IMR-90 (cell line): ENCODE data around the gene LSM12. TPM values are rescaled to one million over a fixed set of nuclear protein-coding genes. Genes with fewer than 3 reads are reported as not detected.

Experiments
- ATAC-seq: fragments of 200-7000 bp; cut with Tn5 transposase; 2 replicates; pipeline ENCODE4 v1.9.1; 2020; ENCODE audit warnings: low read depth, mild to moderate bottlenecking, moderate library complexity
- BruUV-seq: library from RNA; stranded (reverse); fragments of 400-500 nt; replicated peaks from 2 replicates; lab custom pipeline; 2021; lab: Mats Ljungman, UMichigan
- CTCF ChIA-PET: fragments of 300-600 bp; formaldehyde crosslinking; extraction: SDS; loops from one replicate; lab custom pipeline; 2021; ENCODE audit warnings: antibody characterized with exemption; lab: Yijun Ruan, JAX
- POLR2A ChIA-PET: fragments of 300-600 bp; sonication (Branson Sonifier 250); formaldehyde crosslinking; loops from one replicate; lab custom pipeline; 2022; ENCODE audit warnings: antibody characterized with exemption; ENCODE audit not compliant: unreplicated experiment; lab: Charles Lee
- DNase-seq: peaks from one replicate; pipeline ENCODE4 v3.0.0; 2013
- H2AFZ ChIP-seq: replicated peaks from 2 replicates; pipeline ENCODE3; 2013; ENCODE audit warnings: low read length, mild to moderate bottlenecking; ENCODE audit not compliant: poor library complexity
- H2AK5ac ChIP-seq: 2 replicates; pipeline ENCODE4 v1.6.1; 2013; ENCODE audit warnings: low read depth, low read length, inconsistent platforms
- H2AK9ac ChIP-seq: replicated peaks from 2 replicates; pipeline ENCODE3; 2013; ENCODE audit warnings: mild to moderate bottlenecking, low read depth, low read length, moderate library complexity; ENCODE audit not compliant: poor library complexity
- H2BK120ac ChIP-seq: 2 replicates; pipeline ENCODE4 v1.6.1; 2013; ENCODE audit warnings: low read depth, low read length, inconsistent platforms
- H2BK15ac ChIP-seq: 3 replicates; pipeline ENCODE4 v1.6.1; 2013; ENCODE audit warnings: low read depth, low read length, inconsistent platforms
- H2BK20ac ChIP-seq: 2 replicates; pipeline ENCODE4 v1.6.1; 2013; ENCODE audit warnings: low read depth, mild to moderate bottlenecking, inconsistent platforms, low read length, moderate library complexity
- H2BK5ac ChIP-seq: 2 replicates; pipeline ENCODE4 v1.6.1; 2013; ENCODE audit warnings: mild to moderate bottlenecking, low read depth, low read length, inconsistent platforms; ENCODE audit not compliant: poor library complexity, severe bottlenecking
- H3K14ac ChIP-seq: replicated peaks from 2 replicates; pipeline ENCODE4 v1.6.1; 2013; ENCODE audit warnings: low read depth, low read length, inconsistent platforms
- H3K18ac ChIP-seq: 2 replicates; pipeline ENCODE4 v1.6.1; 2013; ENCODE audit warnings: low read depth, low read length, control low read depth
- H3K23ac ChIP-seq: 2 replicates; pipeline ENCODE4 v1.6.1; 2013; ENCODE audit warnings: low read depth, low read length, inconsistent platforms
- H3K27ac ChIP-seq: 2 replicates; pipeline ENCODE4 v1.5.1; 2013; ENCODE audit warnings: mild to moderate bottlenecking, control low read depth, low read length; ENCODE audit not compliant: insufficient read depth
- H3K27me3 ChIP-seq: 2 replicates; pipeline ENCODE4 v1.6.1; 2013; ENCODE audit warnings: low read length; ENCODE audit not compliant: control insufficient read depth, insufficient read depth
- H3K36me3 ChIP-seq: 2 replicates; pipeline ENCODE4 v1.6.1; 2013; ENCODE audit warnings: low read length, mixed read lengths; ENCODE audit not compliant: control insufficient read depth, insufficient read depth
- H3K4ac ChIP-seq: 2 replicates; pipeline ENCODE4 v1.6.1; 2013; ENCODE audit warnings: low read depth, low read length, inconsistent platforms
- H3K4me1 ChIP-seq: 2 replicates; pipeline ENCODE4 v1.6.1; 2013; ENCODE audit warnings: low read length, mixed read lengths; ENCODE audit not compliant: control insufficient read depth, insufficient read depth
- H3K4me2 ChIP-seq: 2 replicates; pipeline ENCODE4 v1.6.1; 2013; ENCODE audit warnings: low read depth, mild to moderate bottlenecking, control low read depth, low read length, moderate library complexity
- H3K4me3 ChIP-seq: 2 replicates; pipeline ENCODE4 v1.5.1; 2013; ENCODE audit warnings: low read depth, mild to moderate bottlenecking, control low read depth, low read length, moderate library complexity; ENCODE audit not compliant: insufficient read depth
- H3K56ac ChIP-seq: 2 replicates; pipeline ENCODE4 v1.6.1; 2013; ENCODE audit warnings: low read length, inconsistent platforms; ENCODE audit not compliant: insufficient read depth; ENCODE audit errors: extremely low read depth
- H3K79me1 ChIP-seq, 2 experiments: 2 replicates each; pipeline ENCODE4 v1.6.1; 2013; ENCODE audit warnings: low read length in 2 of 2, inconsistent platforms in 1 of 2, low read depth in 1 of 2
- H3K9ac ChIP-seq: 2 replicates; pipeline ENCODE4 v1.6.1; 2013; ENCODE audit warnings: low read depth, low read length, control low read depth
- H3K9me1 ChIP-seq: 2 replicates; pipeline ENCODE4 v1.6.1; 2013; ENCODE audit warnings: low read length, inconsistent platforms; ENCODE audit not compliant: insufficient read depth
- H3K9me3 ChIP-seq: 2 replicates; pipeline ENCODE4 v1.6.1; 2013; ENCODE audit warnings: low read length; ENCODE audit not compliant: control insufficient read depth, insufficient read depth
- H4K20me1 ChIP-seq: 2 replicates; pipeline ENCODE4 v1.6.1; 2013; ENCODE audit warnings: low read length, inconsistent platforms; ENCODE audit not compliant: insufficient read depth
- H4K5ac ChIP-seq: 2 replicates; pipeline ENCODE4 v1.6.1; 2013; ENCODE audit warnings: mild to moderate bottlenecking, low read depth, low read length, control low read depth
- H4K8ac ChIP-seq, 2 experiments: 2 replicates each; pipeline ENCODE4 v1.6.1; 2013; ENCODE audit warnings: low read depth in 2 of 2, low read length in 2 of 2, control low read depth in 1 of 2, inconsistent platforms in 1 of 2
- H4K91ac ChIP-seq: 2 replicates; pipeline ENCODE4 v1.6.1; 2013; ENCODE audit warnings: low read depth, low read length, inconsistent platforms; ENCODE audit not compliant: insufficient read depth
- BHLHE40 ChIP-seq: fragments of 150-350 bp; IDR thresholded peaks from 2 replicates; pipeline ENCODE4 v1.6.1; 2016; ENCODE audit warnings: mild to moderate bottlenecking, low read depth, low read length
- CEBPB ChIP-seq: IDR thresholded peaks from 2 replicates; pipeline ENCODE4 v1.6.1; 2012; ENCODE audit warnings: low read depth, low read length, improper control_type of control experiment
- CHD1 ChIP-seq: IDR thresholded peaks from 2 replicates; pipeline ENCODE4 v1.6.1; 2012; ENCODE audit warnings: low read depth, low read length, improper control_type of control experiment
- FOS ChIP-seq: fragments of 150-350 bp; IDR thresholded peaks from 2 replicates; pipeline ENCODE4 v1.6.1; 2016; ENCODE audit warnings: low read depth, low read length
- MAFK ChIP-seq: IDR thresholded peaks from 2 replicates; pipeline ENCODE4 v1.6.1; 2012; ENCODE audit warnings: low read depth, low read length, improper control_type of control experiment
- MAZ ChIP-seq: IDR thresholded peaks from 2 replicates; pipeline ENCODE4 v1.6.1; 2012; ENCODE audit warnings: low read depth, mild to moderate bottlenecking, low read length, improper control_type of control experiment, moderate library complexity, borderline replicate concordance
- MXI1 ChIP-seq: IDR thresholded peaks from 2 replicates; pipeline ENCODE4 v1.6.1; 2012; ENCODE audit warnings: low read depth, mild to moderate bottlenecking, low read length, moderate library complexity, borderline replicate concordance
- NFE2L2 ChIP-seq: fragments of 150-350 bp; IDR thresholded peaks from 2 replicates; pipeline ENCODE4 v1.6.1; 2016; ENCODE audit warnings: low read depth, mild to moderate bottlenecking, low read length
- POLR2A ChIP-seq: IDR thresholded peaks from 2 replicates; pipeline ENCODE4 v1.6.1; 2012; ENCODE audit warnings: mild to moderate bottlenecking, low read depth, low read length
- RFX5 ChIP-seq: IDR thresholded peaks from 2 replicates; pipeline ENCODE4 v1.8.0; 2012; ENCODE audit warnings: low read depth, mild to moderate bottlenecking, low read length, moderate library complexity
- SMC3 ChIP-seq: fragments of 150-350 bp; IDR thresholded peaks from 2 replicates; pipeline ENCODE4 v1.6.1; 2016; ENCODE audit warnings: low read depth, mild to moderate bottlenecking, antibody characterized with exemption, low read length, moderate library complexity
- WGBS, 2 experiments: methylation state at CpG; one replicate each; pipeline versions ENCODE4 v1.1.5 to v1.1.7; 2013; ENCODE audit warnings: missing lambda C conversion rate in 2 of 2; ENCODE audit not compliant: insufficient read length in 1 of 2; ENCODE audit errors: extremely low coverage in 2 of 2; 5-methylcytosine and 5-hydroxymethylcytosine counted together
- dilution Hi-C: fragments of 300-500 bp; cut with HindIII; formaldehyde crosslinking; loops from one replicate; pipeline ENCODE4 v1.14.3; 2018; ENCODE audit warnings: low sequenced_read_pairs; ENCODE audit not compliant: unreplicated experiment
- in situ Hi-C: fragments of 300-500 bp; cut with MboI; formaldehyde crosslinking; loops from 3 replicates; pipeline ENCODE4 v1.14.3; 2019; ENCODE audit warnings: low sequenced_read_pairs, inconsistent platforms, mixed read lengths
- intact Hi-C: fragments of 100-400 bp; cut with micrococcal nuclease; formaldehyde crosslinking; loops from 2 replicates; pipeline ENCODE4 v1.10.0; 2022
- polyA plus RNA-seq, 3 experiments: library from polyadenylated mRNA; depleted of rRNA; stranded (reverse); fragments of >200 nt; gene quantifications; 2 replicates each; pipeline ENCODE4 v1.2.3, GENCODE V29; 2012; ENCODE audit warnings: low replicate concordance in 1 of 3
- total RNA-seq: library from RNA; depleted of rRNA; stranded (reverse); fragments of >200 nt; gene quantifications from 2 replicates; pipeline ENCODE4 v1.2.3, GENCODE V29; 2012
- TF ChIP-seq, protein P1 (sequence below): conservative IDR thresholded peaks from 2 replicates; pipeline ENCODE4 v1.5.1; 2012; ENCODE audit warnings: mild to moderate bottlenecking, low read depth, low read length, improper control_type of control experiment
- TF ChIP-seq, protein P2 (sequence below): fragments of 150-350 bp; IDR thresholded peaks from 2 replicates; pipeline ENCODE4 v1.6.1; 2017; ENCODE audit warnings: mild to moderate bottlenecking, antibody characterized with exemption, low read length, low read depth

Gene LSM12
- total and polyA plus RNA-seq, 2 of the 4 experiments (the other 2 are of a cell fraction): 38.0 to 41.0 TPM

DNA sequence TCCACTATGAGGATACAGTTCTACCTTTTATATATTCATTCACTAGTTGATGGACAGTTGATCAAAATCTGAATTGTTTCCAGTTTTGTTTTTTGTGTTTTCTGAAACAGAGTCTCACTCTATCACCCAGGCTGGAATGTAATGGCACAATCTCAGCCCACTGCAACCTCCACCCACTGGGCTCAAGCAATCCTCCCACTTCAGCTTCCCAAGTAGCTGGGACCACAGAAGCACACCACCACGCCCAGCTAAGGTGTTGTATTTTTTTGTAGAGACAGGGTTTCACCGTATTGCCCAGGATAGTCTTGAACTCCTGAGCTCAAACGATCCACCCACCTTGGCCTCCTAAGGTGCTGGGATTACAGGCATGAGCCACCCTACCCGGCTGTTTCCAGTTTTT lies 21.0 kb downstream of the LSM12 start:
- H3K4ac ChIP-seq: no peak overlapping the region
- peaks cover 21% of the 10 kb centered on the region for H3K36me3 ChIP-seq
- no peak overlapping the region for H2AK9ac ChIP-seq
- no peak overlapping the region for H3K23ac ChIP-seq
- no peak overlapping the region for H2AK5ac ChIP-seq
- TF ChIP-seq MAFK (no peak), SMC3 (no peak), POLR2A (no peak), MXI1 (no peak), RFX5 (no peak), CEBPB (no peak), CHD1 (no peak), FOS (no peak), NFE2L2 (no peak), MAZ (no peak), BHLHE40 (no peak)
- TF ChIP-seq, protein P1, sequence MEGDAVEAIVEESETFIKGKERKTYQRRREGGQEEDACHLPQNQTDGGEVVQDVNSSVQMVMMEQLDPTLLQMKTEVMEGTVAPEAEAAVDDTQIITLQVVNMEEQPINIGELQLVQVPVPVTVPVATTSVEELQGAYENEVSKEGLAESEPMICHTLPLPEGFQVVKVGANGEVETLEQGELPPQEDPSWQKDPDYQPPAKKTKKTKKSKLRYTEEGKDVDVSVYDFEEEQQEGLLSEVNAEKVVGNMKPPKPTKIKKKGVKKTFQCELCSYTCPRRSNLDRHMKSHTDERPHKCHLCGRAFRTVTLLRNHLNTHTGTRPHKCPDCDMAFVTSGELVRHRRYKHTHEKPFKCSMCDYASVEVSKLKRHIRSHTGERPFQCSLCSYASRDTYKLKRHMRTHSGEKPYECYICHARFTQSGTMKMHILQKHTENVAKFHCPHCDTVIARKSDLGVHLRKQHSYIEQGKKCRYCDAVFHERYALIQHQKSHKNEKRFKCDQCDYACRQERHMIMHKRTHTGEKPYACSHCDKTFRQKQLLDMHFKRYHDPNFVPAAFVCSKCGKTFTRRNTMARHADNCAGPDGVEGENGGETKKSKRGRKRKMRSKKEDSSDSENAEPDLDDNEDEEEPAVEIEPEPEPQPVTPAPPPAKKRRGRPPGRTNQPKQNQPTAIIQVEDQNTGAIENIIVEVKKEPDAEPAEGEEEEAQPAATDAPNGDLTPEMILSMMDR: no peak
- TF ChIP-seq, protein P2, sequence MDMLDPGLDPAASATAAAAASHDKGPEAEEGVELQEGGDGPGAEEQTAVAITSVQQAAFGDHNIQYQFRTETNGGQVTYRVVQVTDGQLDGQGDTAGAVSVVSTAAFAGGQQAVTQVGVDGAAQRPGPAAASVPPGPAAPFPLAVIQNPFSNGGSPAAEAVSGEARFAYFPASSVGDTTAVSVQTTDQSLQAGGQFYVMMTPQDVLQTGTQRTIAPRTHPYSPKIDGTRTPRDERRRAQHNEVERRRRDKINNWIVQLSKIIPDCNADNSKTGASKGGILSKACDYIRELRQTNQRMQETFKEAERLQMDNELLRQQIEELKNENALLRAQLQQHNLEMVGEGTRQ: no peak
- H3K27ac ChIP-seq: no peak overlapping the region
- no peak overlapping the region for H2BK120ac ChIP-seq
- no TSS peak for BruUV-seq
- peaks cover 19 to 70% of the 10 kb centered on the region in 2 experiments for H3K79me1 ChIP-seq
- peaks cover 70% of the 10 kb centered on the region for H4K20me1 ChIP-seq
- no peak overlapping the region for H4K5ac ChIP-seq
- no peak overlapping the region for H2BK15ac ChIP-seq
- H3K4me3 ChIP-seq: no peak overlapping the region
- intact Hi-C loops (loop anchor here (10.0 kb wide), 1 partner anchor 119 kb away; no protein-coding TSS in a partner anchor), dilution Hi-C loops (no loop called here), in situ Hi-C loops (no loop called here)
- peaks cover 9% of the 10 kb centered on the region for H3K4me1 ChIP-seq
- no CpG with 5 or more reads among the region's 4 CpGs for WGBS, 2 experiments
- ChIA-PET POLR2A (no interaction called here), CTCF (no interaction called here)
- H3K18ac ChIP-seq: no peak overlapping the region
- no peaks in the 10 kb centered on the region for H3K9me3 ChIP-seq
- H3K4me2 ChIP-seq: no peak overlapping the region
- no peak overlapping the region for H2BK20ac ChIP-seq
- no peak overlapping the region for H2AFZ ChIP-seq
- H3K14ac ChIP-seq: no peak overlapping the region
- H4K91ac ChIP-seq: no peak overlapping the region
- no peaks in the 10 kb centered on the region for H3K9me1 ChIP-seq
- H3K27me3 ChIP-seq: no peaks in the 10 kb centered on the region
- ATAC-seq: no peak
- no peak overlapping the region for H3K56ac ChIP-seq
- no peak overlapping the region for H2BK5ac ChIP-seq
- DNase-seq: no peak
- H4K8ac ChIP-seq: no peak overlapping the region
- H3K9ac ChIP-seq: no peak overlapping the region
